NCI-H1694 (cell line): ENCODE measurements around the gene RAE1.
"Not testable (repeated sequence)": the region's sequence is repeated elsewhere in the genome, so short reads cannot be mapped to it uniquely, and the experiment has no call there.

Experiments used
- DNase-seq: peaks from one replicate; lab custom pipeline; 2025; lab: John Stamatoyannopoulos, UW

The RAE1 gene

DNA sequence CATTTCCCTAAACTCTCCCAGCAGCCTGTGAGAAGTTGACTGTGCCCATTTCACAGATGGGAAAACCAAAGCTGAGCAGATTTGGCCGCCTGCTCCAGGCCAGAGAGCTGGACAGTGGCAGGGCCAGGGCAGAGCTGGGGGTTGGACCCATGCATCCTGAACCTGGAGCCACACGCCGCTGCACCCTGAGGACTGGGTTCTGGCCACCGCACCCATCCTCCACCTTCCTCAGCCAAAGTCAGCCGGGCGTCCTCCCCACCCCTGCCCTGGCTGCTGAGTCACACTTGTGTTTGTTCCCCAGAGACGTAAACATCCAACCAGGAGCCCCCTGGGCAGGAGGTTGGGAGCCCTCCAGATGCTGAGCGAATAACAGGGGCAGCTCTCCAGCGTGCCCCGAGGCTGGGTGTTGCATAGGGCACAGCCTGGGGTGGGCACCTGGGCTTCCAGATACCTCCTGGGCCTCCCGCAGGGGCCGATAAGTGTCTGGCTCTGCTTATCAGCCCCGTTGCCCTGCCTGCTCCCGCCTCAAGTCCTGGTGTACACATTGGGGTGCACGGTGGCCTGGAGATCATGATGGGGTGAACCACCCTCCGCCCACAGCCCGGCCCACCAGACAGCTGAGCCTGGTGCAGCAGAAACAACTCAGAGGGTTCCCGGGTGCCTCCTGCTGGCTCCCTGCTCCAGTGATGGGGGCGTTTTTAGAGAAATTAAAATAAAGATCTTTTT lies 64.0 kb downstream of the RAE1 start:
- DNase-seq = no peak

GRCh38 chr20:57415771-57416170 lies 64.7 kb downstream of the RAE1 start:
- no peak for DNase-seq

GRCh38 chr20:57416296-57417022 lies 65.4 kb downstream of the RAE1 start:
- no peak for DNase-seq

- DNase-seq = no peak
Observed at GRCh38 chr20:57417051-57417689, 66.1 kb downstream of the RAE1 start.

DNA sequence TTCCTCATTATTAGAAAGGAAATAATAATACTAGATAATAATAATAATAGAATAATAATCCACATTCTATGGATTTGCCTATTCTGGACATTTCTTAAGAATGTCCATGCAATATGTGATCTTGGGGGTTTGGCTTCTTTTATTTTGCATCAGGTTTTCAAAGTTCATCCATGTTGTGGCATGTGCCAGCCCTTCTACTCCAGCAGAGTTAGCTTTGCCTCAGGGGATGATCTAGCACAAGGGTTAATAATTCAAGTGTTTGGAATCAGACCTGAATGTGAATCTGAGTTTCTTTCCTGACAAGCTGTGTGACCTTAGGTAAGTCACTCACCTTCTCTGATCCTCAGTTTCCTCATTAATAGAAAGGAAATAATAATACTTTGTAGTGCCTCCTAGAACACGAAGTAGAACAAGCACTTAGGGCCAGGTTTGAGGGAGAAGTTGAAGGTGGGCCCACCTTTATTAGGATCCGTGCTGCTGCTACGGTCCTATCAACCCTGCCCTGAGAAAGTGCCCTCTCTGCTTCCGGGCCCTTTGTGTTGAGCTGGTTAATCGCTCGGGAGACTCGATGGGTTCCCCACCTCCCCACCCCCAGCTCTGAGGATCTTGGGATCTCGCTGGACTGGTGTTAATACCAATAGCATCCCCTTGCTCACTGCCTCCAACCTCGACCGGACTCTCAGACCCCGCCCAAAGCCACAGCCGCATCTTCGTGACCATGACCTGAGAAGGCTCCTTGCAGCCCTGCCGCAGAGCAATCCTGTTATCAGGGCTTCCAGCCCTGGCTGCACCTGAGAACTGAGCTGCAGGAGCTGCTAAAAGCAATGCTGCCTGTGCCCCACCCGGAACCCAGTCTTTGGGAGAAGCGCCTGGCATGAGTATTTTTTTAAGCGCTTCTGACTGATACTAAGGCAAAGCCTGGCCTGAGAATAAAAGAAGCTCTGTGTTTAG lies 67.0 kb downstream of the RAE1 start:
- no peak for DNase-seq

GRCh38 chr20:57419479-57419878 lies 68.4 kb downstream of the RAE1 start:
- DNase-seq = not testable (repeated sequence)

- no peak for DNase-seq
Observed at GRCh38 chr20:57420571-57421252, 69.7 kb downstream of the RAE1 start.

DNA sequence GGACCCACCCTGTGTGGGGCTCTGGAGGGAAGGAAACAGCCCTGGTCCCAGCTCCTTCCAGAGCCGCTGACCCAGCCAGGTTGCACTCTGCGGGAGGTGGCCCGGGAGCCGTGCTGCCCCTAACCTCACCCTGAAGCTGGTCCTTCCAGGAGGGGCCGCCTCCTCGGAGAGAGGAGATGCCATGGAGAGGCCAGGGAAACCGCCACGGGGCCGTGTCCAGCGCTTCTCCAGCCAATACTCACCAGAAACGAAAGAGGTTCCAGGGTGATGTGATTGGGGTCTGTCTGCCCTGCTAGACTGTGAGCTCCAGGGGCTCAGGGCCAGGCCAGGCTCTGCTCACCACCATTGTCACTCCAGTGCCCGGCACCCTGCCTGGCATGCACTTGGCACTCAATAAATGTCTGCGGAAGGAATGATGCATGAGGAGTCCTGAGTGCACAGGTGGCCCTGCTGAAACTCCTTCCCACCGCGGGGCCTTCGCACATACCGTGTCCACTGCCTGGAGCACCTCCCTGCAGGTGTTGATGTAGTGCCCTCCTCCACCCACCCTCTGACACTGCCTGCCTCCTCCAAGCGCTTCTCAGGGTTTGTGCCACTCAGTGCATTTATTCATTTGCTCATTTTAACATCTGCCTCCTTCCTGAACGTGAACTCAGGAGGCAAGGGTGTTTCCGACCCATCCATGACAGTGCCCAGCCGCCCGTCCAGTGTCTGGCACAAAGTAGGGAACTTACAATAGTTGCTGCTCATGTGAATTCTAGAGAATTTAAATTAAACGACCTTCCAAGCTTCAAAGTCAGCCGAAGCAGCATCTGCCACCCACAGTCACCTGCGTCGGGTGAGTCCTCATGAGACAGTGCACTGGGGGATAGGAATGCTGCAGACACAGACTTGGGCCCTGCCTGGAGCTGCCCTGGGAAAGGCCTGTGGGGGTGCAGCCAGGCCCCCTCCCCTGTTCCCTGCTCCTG lies 70.5 kb downstream of the RAE1 start:
- no peak for DNase-seq

GRCh38 chr20:57422254-57422653 lies 71.2 kb downstream of the RAE1 start:
- no peak for DNase-seq

DNA sequence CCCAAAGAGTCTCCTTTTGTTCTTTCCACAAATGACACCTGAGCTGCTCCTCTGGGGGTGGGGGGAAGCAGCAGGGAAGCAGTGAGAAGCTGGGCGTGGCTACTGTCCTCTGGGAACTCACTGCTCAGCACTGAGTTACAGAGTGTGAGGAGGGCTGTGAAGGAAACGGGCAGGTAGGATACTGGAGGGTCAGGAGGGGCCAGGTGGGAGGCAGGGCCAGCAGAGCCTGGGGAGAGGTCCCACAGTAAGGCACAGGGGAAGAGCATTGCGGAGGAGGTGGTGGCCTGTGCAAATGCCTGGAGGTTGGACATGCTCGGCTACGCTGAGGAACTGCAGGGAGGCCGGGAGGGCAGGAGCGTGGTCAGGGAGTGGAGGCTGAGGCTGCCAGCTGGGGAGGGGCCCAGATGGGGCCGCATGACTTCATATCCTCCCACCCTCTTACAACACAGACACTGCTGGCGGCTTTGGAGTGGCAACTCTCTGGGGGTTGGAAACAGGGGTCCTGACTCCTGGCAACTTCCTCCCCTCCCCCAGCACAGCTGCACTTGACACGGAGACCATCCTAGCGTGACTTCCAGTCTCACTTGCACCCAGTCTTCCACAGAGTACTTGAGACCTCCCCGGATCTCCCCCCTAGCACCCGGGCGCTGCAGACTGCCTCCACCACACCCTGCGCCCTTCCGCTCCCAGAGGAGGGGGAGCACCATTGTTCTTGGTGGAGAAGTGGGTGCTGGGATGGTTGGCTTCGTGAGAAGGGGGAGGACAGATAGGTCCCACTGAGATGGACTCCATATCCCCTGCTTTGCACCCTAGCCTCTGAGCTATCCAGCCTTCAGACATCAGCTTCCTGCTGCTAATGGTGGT lies 74.3 kb downstream of the RAE1 start:
- DNase-seq = no peak

DNA sequence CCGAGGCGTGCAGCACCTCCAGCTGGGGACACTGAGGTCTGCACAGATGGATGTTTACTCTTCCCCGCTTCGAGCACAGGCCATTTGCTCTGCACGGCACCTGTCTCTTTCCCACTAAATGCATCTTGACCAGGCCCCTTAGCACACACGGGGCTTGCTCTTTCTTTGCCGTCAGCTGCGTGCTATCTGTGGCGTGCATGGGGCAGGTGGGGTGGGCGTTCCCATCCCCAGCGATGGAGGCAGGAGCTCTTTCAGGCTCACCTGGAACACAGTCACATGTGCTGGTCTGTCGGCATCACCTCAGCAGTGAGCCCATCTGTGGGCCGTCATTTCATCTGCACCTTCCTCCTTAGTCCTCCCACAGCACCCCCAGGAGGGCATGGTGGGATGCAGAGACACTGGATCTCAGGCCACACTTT lies 75.2 kb downstream of the RAE1 start:
- DNase-seq = no peak

DNA sequence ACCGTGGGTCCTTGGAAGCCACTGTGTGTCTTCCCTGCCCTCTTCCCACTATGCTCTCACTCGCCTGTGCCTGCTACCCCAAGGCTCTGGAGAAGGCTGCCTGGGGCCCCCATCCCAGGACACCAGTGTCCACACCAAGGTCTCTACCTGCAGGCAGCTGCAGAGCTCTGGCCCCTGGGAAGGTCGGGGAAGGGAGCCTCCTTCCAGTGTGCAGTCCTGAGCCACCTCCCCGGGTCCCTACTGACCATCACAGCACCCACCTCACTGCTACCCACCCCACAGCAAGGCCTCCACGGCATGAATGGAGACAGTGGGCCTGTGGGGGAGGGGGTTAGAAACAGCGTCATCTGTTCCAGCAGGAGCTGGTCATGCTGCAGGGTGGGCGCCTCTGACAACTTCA lies 75.8 kb downstream of the RAE1 start:
- DNase-seq = no peak

DNA sequence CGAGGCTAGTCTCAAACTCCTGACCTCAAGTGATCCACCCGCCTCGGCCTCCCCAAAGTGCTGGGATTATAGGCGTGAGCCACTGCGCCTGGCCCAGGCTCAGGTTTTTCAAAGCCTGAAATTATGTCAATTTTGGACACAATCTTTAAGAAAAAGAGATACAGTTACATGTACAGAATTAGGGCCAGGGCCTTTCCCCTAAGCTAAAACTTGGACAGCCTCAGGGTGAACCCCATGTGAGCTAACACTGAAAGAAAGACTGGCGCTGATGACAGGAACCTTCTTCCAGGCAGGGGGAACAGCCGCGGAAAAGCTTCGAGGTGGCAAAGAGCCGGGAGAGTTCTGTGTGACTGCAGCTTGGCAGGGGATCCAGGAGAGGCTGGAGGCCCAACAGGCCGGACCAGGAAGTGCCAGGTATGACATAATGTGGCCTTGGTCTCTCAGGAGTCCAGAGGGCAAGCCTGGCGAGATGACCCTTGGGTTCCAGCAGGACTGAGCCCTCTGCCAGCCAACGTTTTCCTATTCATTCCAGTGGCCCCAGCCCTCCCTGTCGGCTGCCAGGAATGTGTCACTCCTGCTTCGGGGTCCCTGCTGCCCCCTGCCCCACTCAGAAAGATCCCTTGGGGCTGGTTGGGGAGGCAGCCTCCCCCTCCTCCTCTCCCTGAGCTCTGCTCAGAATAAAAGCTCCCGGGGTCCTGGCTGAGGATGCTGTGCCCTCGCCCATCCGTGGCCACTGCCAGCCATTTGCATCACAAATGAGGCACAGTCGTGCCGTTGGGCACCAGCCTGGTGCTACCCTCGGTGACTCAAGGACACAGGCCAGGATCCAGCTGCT lies 77.5 kb downstream of the RAE1 start:
- DNase-seq = no peak
